ENCODE data around the gene HOMER2. TPM values are rescaled to one million over a fixed set of nuclear protein-coding genes. Genes with fewer than 3 reads are reported as not detected.
A peak's percentile ranks its signal among the peaks of the same experiment; 100 is the strongest.

Gene HOMER2
- total RNA-seq, 1 experiment from 2014 or later = 49.4 TPM

GRCh38 chr15:82918607-82919230 is 33.8 kb downstream of the HOMER2 start:
- no TSS peak for BruUV-seq (replicated peaks)
- no peak for DNase-seq
- Mint-ChIP-seq H3K4me3 (ENCODE audit: low read depth, unreplicated experiment) (peak overlapping the region; percentile 6), H3K4me1 (ENCODE audit: low read depth, unreplicated experiment) (peaks cover 50% of the 10 kb centered on the region), H3K9me3 (ENCODE audit: low read depth, unreplicated experiment) (peaks cover 3% of the 10 kb centered on the region), H3K36me3 (ENCODE audit: insufficient read depth, unreplicated experiment) (peaks cover 5% of the 10 kb centered on the region), H3K27ac (ENCODE audit: unreplicated experiment) (peak overlapping the region; percentile 79), H3K27me3 (ENCODE audit: unreplicated experiment) (no peaks in the 10 kb centered on the region)
- CTCF ChIA-PET = interaction anchor here (0.8 to 1.8 kb wide), 2 partner anchors 24 to 30 kb away, joined by 5 to 14 read pairs; no protein-coding TSS in a partner anchor
- intact Hi-C loops (cut with micrococcal nuclease; ENCODE audit: unreplicated experiment) = loop anchor here (5.0 kb wide), 1 partner anchor 69 kb away; the partner anchor contains the start of gene RAMAC
- no peak for TF ChIP-seq CTCF (IDR thresholded peaks at IDR 0.05; ENCODE audit: unreplicated experiment)

- no peak for TF ChIP-seq CTCF (IDR thresholded peaks at IDR 0.05; ENCODE audit: unreplicated experiment)
- intact Hi-C loops (cut with micrococcal nuclease; ENCODE audit: unreplicated experiment) = loop anchor here (5.0 kb wide), 1 partner anchor 69 kb away; the partner anchor contains the start of gene RAMAC
- H3K4me3 Mint-ChIP-seq (ENCODE audit: low read depth, unreplicated experiment) = no peak overlapping the region
- H3K4me1 Mint-ChIP-seq (ENCODE audit: low read depth, unreplicated experiment) = peaks cover 50% of the 10 kb centered on the region
- H3K27ac Mint-ChIP-seq (ENCODE audit: unreplicated experiment) = peak overlapping the region; percentile 79
- no peak for DNase-seq
- H3K27me3 Mint-ChIP-seq (ENCODE audit: unreplicated experiment) = no peaks in the 10 kb centered on the region
- H3K36me3 Mint-ChIP-seq (ENCODE audit: insufficient read depth, unreplicated experiment) = peaks cover 5% of the 10 kb centered on the region
- CTCF ChIA-PET = no interaction called here
- H3K9me3 Mint-ChIP-seq (ENCODE audit: low read depth, unreplicated experiment) = peaks cover 3% of the 10 kb centered on the region
- BruUV-seq (replicated peaks) = no TSS peak
Observed at GRCh38 chr15:82918162-82918561, 34.4 kb downstream of the HOMER2 start.

GRCh38 chr15:82917249-82917648 is 35.3 kb downstream of the HOMER2 start:
- CTCF ChIA-PET = no interaction called here
- Mint-ChIP-seq H3K9me3 (ENCODE audit: low read depth, unreplicated experiment) (peaks cover 3% of the 10 kb centered on the region), H3K27ac (ENCODE audit: unreplicated experiment) (no peak overlapping the region), H3K4me1 (ENCODE audit: low read depth, unreplicated experiment) (peaks cover 50% of the 10 kb centered on the region), H3K27me3 (ENCODE audit: unreplicated experiment) (no peaks in the 10 kb centered on the region), H3K36me3 (ENCODE audit: insufficient read depth, unreplicated experiment) (peaks cover 5% of the 10 kb centered on the region), H3K4me3 (ENCODE audit: low read depth, unreplicated experiment) (no peak overlapping the region)
- peak; percentile 38 for DNase-seq
- intact Hi-C loops (cut with micrococcal nuclease; ENCODE audit: unreplicated experiment) = loop anchor here (5.0 kb wide), 1 partner anchor 70 kb away; the partner anchor contains the start of gene RAMAC
- no TSS peak for BruUV-seq (replicated peaks)
- no peak for TF ChIP-seq CTCF (IDR thresholded peaks at IDR 0.05; ENCODE audit: unreplicated experiment)

- no peak overlapping the region for H3K27ac Mint-ChIP-seq (ENCODE audit: unreplicated experiment)
- intact Hi-C loops (cut with micrococcal nuclease; ENCODE audit: unreplicated experiment) = loop anchor here (5.0 kb wide), 1 partner anchor 71 kb away; the partner anchor contains the start of gene RAMAC
- CTCF ChIA-PET = no interaction called here
- H3K4me1 Mint-ChIP-seq (ENCODE audit: low read depth, unreplicated experiment) = peaks cover 43% of the 10 kb centered on the region
- no peak for DNase-seq
- BruUV-seq (replicated peaks) = no TSS peak
- TF ChIP-seq CTCF (IDR thresholded peaks at IDR 0.05; ENCODE audit: unreplicated experiment) = no peak
- no peaks in the 10 kb centered on the region for H3K27me3 Mint-ChIP-seq (ENCODE audit: unreplicated experiment)
- peaks cover 5% of the 10 kb centered on the region for H3K36me3 Mint-ChIP-seq (ENCODE audit: insufficient read depth, unreplicated experiment)
- H3K9me3 Mint-ChIP-seq (ENCODE audit: low read depth, unreplicated experiment) = peaks cover 5% of the 10 kb centered on the region
- no peak overlapping the region for H3K4me3 Mint-ChIP-seq (ENCODE audit: low read depth, unreplicated experiment)
Observed at GRCh38 chr15:82916161-82916952, 36.2 kb downstream of the HOMER2 start.

Measured in Calu3 (cell line).